ENCODE results near the gene TMEM30A. TPM values are rescaled to one million over a fixed set of nuclear protein-coding genes. Genes with fewer than 3 reads are reported as not detected.

Gene TMEM30A
- total and polyA plus RNA-seq, 2 of the 13 experiments (the other 11 are each of a cell fraction or from before 2014, with no cell fraction given): 17.6 to 54.4 TPM

DNA sequence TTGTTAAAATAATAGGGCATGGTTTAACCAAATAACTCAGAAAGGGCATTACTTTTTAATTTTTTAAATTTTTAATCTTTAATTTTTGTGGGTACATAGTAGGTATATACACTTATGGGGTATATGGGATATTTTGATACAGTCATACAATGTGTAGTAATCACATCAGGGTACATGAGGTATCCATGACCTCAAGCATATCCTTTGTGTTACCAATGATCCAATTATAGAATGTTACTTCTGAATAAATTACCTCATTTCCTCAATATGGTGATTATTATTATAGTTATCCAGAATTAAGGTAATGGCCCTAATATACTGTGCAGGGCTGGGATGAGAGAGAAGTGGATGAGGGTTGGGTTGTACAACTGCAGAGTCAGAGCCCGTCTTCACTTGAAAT lies 45.1 kb upstream of the TMEM30A start:
- no peak for ATAC-seq
- POLR2A ChIA-PET: no interaction called here
- no peak for TF ChIP-seq ZSCAN21 (CRISPR knock-in tag; IDR thresholded peaks at IDR 0.05; ENCODE audit: borderline replicate concordance)
- TF ChIP-seq, protein P1, sequence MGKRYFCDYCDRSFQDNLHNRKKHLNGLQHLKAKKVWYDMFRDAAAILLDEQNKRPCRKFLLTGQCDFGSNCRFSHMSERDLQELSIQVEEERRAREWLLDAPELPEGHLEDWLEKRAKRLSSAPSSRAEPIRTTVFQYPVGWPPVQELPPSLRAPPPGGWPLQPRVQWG (CRISPR knock-in tag; IDR thresholded peaks at IDR 0.05; ENCODE audit: borderline replicate concordance, low read depth): no peak
- TF ChIP-seq NKX3-1 (CRISPR knock-in tag; IDR thresholded peaks at IDR 0.05): no peak
- no peak for TF ChIP-seq ZNF101 (CRISPR knock-in tag; IDR thresholded peaks at IDR 0.05; ENCODE audit: borderline replicate concordance, low read depth)
- no peak for TF ChIP-seq ZFYVE20 (CRISPR knock-in tag; IDR thresholded peaks at IDR 0.05; ENCODE audit: borderline replicate concordance, low read depth)
- TF ChIP-seq, protein P2, sequence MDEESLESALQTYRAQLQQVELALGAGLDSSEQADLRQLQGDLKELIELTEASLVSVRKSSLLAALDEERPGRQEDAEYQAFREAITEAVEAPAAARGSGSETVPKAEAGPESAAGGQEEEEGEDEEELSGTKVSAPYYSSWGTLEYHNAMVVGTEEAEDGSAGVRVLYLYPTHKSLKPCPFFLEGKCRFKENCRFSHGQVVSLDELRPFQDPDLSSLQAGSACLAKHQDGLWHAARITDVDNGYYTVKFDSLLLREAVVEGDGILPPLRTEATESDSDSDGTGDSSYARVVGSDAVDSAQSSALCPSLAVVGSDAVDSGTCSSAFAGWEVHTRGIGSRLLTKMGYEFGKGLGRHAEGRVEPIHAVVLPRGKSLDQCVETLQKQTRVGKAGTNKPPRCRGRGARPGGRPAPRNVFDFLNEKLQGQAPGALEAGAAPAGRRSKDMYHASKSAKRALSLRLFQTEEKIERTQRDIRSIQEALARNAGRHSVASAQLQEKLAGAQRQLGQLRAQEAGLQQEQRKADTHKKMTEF (CRISPR knock-in tag; IDR thresholded peaks at IDR 0.05): no peak
- no peak for TF ChIP-seq ZNF577 (CRISPR knock-in tag; IDR thresholded peaks at IDR 0.05; ENCODE audit: borderline replicate concordance, low read depth)
- no peak for TF ChIP-seq ZNF761 (CRISPR knock-in tag; conservative IDR thresholded peaks at IDR 0.05)
- TF ChIP-seq RARG (CRISPR knock-in tag; IDR thresholded peaks at IDR 0.05; ENCODE audit: low read depth): no peak
- no peak for TF ChIP-seq HNRNPK (IDR thresholded peaks at IDR 0.05; ENCODE audit: low read depth, low read length, poor library complexity, severe bottlenecking)
- no peak for TF ChIP-seq FOXP1 (IDR thresholded peaks at IDR 0.05)
- no peak for TF ChIP-seq FOXP1 (CRISPR knock-in tag; IDR thresholded peaks at IDR 0.05)
- no peak for TF ChIP-seq POLR2AphosphoS2 (IDR thresholded peaks at IDR 0.05; ENCODE audit: low read depth, low read length)
- no peak for TF ChIP-seq ZNF451 (CRISPR knock-in tag; IDR thresholded peaks at IDR 0.05)
- TF ChIP-seq CEBPG (CRISPR knock-in tag; IDR thresholded peaks at IDR 0.05): no peak
- TF ChIP-seq GABPA (IDR thresholded peaks at IDR 0.05; ENCODE audit: low read depth, low read length): no peak
- TF ChIP-seq GABPA (CRISPR knock-in tag; IDR thresholded peaks at IDR 0.05; ENCODE audit: low read depth): no peak
- no peak for TF ChIP-seq FOXM1 (CRISPR knock-in tag; IDR thresholded peaks at IDR 0.05)
- TF ChIP-seq, protein P3, sequence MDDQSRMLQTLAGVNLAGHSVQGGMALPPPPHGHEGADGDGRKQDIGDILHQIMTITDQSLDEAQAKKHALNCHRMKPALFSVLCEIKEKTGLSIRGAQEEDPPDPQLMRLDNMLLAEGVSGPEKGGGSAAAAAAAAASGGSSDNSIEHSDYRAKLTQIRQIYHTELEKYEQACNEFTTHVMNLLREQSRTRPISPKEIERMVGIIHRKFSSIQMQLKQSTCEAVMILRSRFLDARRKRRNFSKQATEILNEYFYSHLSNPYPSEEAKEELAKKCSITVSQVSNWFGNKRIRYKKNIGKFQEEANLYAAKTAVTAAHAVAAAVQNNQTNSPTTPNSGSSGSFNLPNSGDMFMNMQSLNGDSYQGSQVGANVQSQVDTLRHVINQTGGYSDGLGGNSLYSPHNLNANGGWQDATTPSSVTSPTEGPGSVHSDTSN (CRISPR knock-in tag; IDR thresholded peaks at IDR 0.05; ENCODE audit: borderline replicate concordance): no peak
- TF ChIP-seq CENPT (CRISPR knock-in tag; IDR thresholded peaks at IDR 0.05; ENCODE audit: low read depth): no peak
- H3K9ac ChIP-seq (ENCODE audit: insufficient read depth, low read depth, low read length): no peak overlapping the region
- WGBS (ENCODE audit: low lambda C conversion rate): 3% methylated on average over 1 of the region's 1 CpG
- H3K4me2 ChIP-seq (ENCODE audit: low read depth, low read length): no peak overlapping the region
- H2AFZ ChIP-seq (ENCODE audit: low read length): no peak overlapping the region
- no TSS peak for BruUV-seq (replicated peaks)
- no peaks in the 10 kb centered on the region for H3K4me1 ChIP-seq (ENCODE audit: insufficient read depth, low read length)
- no peaks in the 10 kb centered on the region for H3K79me2 ChIP-seq (ENCODE audit: insufficient read depth, low read length)
- CTCF ChIA-PET (ENCODE audit: low intra/inter-chr PET ratio, low total read pairs): no interaction called here
- no peaks in the 10 kb centered on the region for H3K36me3 ChIP-seq (replicated peaks in 1 of 2; ENCODE audit: control insufficient read depth in 1 of 2, insufficient read depth in 2 of 2, low read length in 2 of 2)
- intact Hi-C loops (cut with micrococcal nuclease; ENCODE audit: unreplicated experiment) (no loop called here), in situ Hi-C loops (cut with HindIII; ENCODE audit: extremely low pct_ligation_motif_present, low pct_unique_long_range_greater_than_20kb) (no loop called here)
- no peaks in the 10 kb centered on the region for H3K9me3 ChIP-seq (ENCODE audit: low read length)
- no peaks in the 10 kb centered on the region for H4K20me1 ChIP-seq (ENCODE audit: insufficient read depth, low read length)
- DNase-seq (ENCODE audit: low spot score): no peak
- peaks cover 0 to 3% of the 10 kb centered on the region in 2 experiments; a peak in 1 of 5 replicates for H3K27me3 ChIP-seq (ENCODE audit: control insufficient read depth in 1 of 2, insufficient read depth in 2 of 2, low read length in 2 of 2)
- no peak overlapping the region for H3K4me3 ChIP-seq (replicated peaks in 1 of 3; ENCODE audit: insufficient read depth in 1 of 3, low read depth in 2 of 3, low read length in 3 of 3)
- no peak for FAIRE-seq
- no peak overlapping the region for H3K27ac ChIP-seq (ENCODE audit: extremely low read length, insufficient read depth, low read length)

Data from HepG2 (cell line).